ENCODE measurements around the gene LCLAT1. TPM values are rescaled to one million over a fixed set of nuclear protein-coding genes. Genes with fewer than 3 reads are reported as not detected.

The LCLAT1 gene
- total and polyA plus RNA-seq, 2 donors (not counting 1 experiment from before 2014, with no cell fraction given) = 5.1 to 21.9 TPM

- DNase-seq = no peak
- Histone ChIP-seq H3K79me2 (ENCODE audit: control insufficient read depth, insufficient read depth, low read length) (no peaks in the 10 kb centered on the region), H2AFZ (ENCODE audit: insufficient read depth, low read depth, low read length, poor library complexity, severe bottlenecking) (peak overlapping the region; percentile 10), H3K4me3 (ENCODE audit: control extremely low read depth in 1 of 5, extremely low read depth in 1 of 5, insufficient read depth in 1 of 5, low read depth in 2 of 5, low read length in 4 of 5) (no peak overlapping the region), H3K36me3 (replicated peaks in 1 of 2; ENCODE audit: control extremely low read depth in 1 of 2, control insufficient read depth in 1 of 2, extremely low read depth in 1 of 2, insufficient read depth in 2 of 2, low read length in 1 of 2) (no peaks in the 10 kb centered on the region), H3K4me1 (ENCODE audit: control insufficient read depth in 2 of 2, insufficient read depth in 2 of 2, low read length in 2 of 2) (peaks cover 1 to 2% of the 10 kb centered on the region in 2 donors), H4K20me1 (ENCODE audit: control insufficient read depth, insufficient read depth, low read length, poor library complexity, severe bottlenecking) (no peaks in the 10 kb centered on the region), H3K9me3 (ENCODE audit: control extremely low read depth in 1 of 3, control insufficient read depth in 2 of 3, insufficient read depth in 1 of 3, low read length in 2 of 3) (peaks cover 0 to 1% (median 0%) of the 10 kb centered on the region in 3 donors), H3K4me2 (replicated peaks; ENCODE audit: low read depth, low read length, poor library complexity, severe bottlenecking) (no peak overlapping the region), H3K27ac (ENCODE audit: low read length in 2 of 2) (no peak overlapping the region), H3K27me3 (replicated peaks in 1 of 4; ENCODE audit: control extremely low read depth in 1 of 4, control insufficient read depth in 3 of 4, insufficient read depth in 4 of 4, low read length in 3 of 4) (no peaks in the 10 kb centered on the region), H3K9ac (ENCODE audit: low read length) (no peak overlapping the region)
- TF ChIP-seq CTCF (IDR thresholded peaks at IDR 0.05) (no peak), EZH2 (IDR thresholded peaks at IDR 0.05; ENCODE audit: borderline replicate concordance, insufficient read depth, low read depth, low read length, poor library complexity, severe bottlenecking) (no peak)
- ATAC-seq (ENCODE audit: low read depth) = no peak
- peaks cover 12% of the 10 kb centered on the region for H3K4me1 Mint-ChIP-seq
- ChIA-PET POLR2A (no interaction called here), CTCF (interaction anchor here (1.2 kb wide), 1 partner anchor 18 kb away, joined by 5 read pairs; the partner anchor contains the start of gene LCLAT1)
- H3K27me3 Mint-ChIP-seq = no peaks in the 10 kb centered on the region
- intact Hi-C loops (cut with micrococcal nuclease) = no loop called here
- H3K4me3 Mint-ChIP-seq = no peak overlapping the region
- H3K27ac Mint-ChIP-seq = no peak overlapping the region
- no peaks in the 10 kb centered on the region for H3K9me3 Mint-ChIP-seq (ENCODE audit: insufficient read depth)
- WGBS (ENCODE audit: insufficient coverage) = no CpG with 5 or more reads among the region's 2 CpGs
These were observed 18.7 kb upstream of the LCLAT1 start for GRCh38 chr2:30428348-30428662.

GRCh38 chr2:30428827-30429461, 18.1 kb upstream of the LCLAT1 start:
- H2AFZ ChIP-seq (ENCODE audit: insufficient read depth, low read depth, low read length, poor library complexity, severe bottlenecking) = peak overlapping the region; percentile 10
- Mint-ChIP-seq H3K4me1 (peaks cover 12% of the 10 kb centered on the region), H3K4me3 (no peak overlapping the region), H3K27ac (no peak overlapping the region), H3K27me3 (no peaks in the 10 kb centered on the region), H3K9me3 (ENCODE audit: insufficient read depth) (no peaks in the 10 kb centered on the region)
- no peak overlapping the region for H3K4me3 ChIP-seq (ENCODE audit: control extremely low read depth in 1 of 5, extremely low read depth in 1 of 5, insufficient read depth in 1 of 5, low read depth in 2 of 5, low read length in 4 of 5)
- no peaks in the 10 kb centered on the region for H3K27me3 ChIP-seq (replicated peaks in 1 of 4; ENCODE audit: control extremely low read depth in 1 of 4, control insufficient read depth in 3 of 4, insufficient read depth in 4 of 4, low read length in 3 of 4)
- H3K79me2 ChIP-seq (ENCODE audit: control insufficient read depth, insufficient read depth, low read length) = no peaks in the 10 kb centered on the region
- no peaks in the 10 kb centered on the region for H3K36me3 ChIP-seq (replicated peaks in 1 of 2; ENCODE audit: control extremely low read depth in 1 of 2, control insufficient read depth in 1 of 2, extremely low read depth in 1 of 2, insufficient read depth in 2 of 2, low read length in 1 of 2)
- no peak for ATAC-seq (ENCODE audit: low read depth)
- ChIA-PET CTCF (interaction anchor here (1.2 kb wide), 1 partner anchor 18 kb away, joined by 5 read pairs; the partner anchor contains the start of gene LCLAT1), POLR2A (no interaction called here)
- WGBS (ENCODE audit: insufficient coverage) = no CpG with 5 or more reads among the region's 3 CpGs
- intact Hi-C loops (cut with micrococcal nuclease) = no loop called here
- H3K9ac ChIP-seq (ENCODE audit: low read length) = no peak overlapping the region
- H3K9me3 ChIP-seq (ENCODE audit: control extremely low read depth in 1 of 3, control insufficient read depth in 2 of 3, insufficient read depth in 1 of 3, low read length in 2 of 3) = peaks cover 0 to 1% (median 0%) of the 10 kb centered on the region in 3 donors
- DNase-seq = no peak
- TF ChIP-seq EZH2 (IDR thresholded peaks at IDR 0.05; ENCODE audit: borderline replicate concordance, insufficient read depth, low read depth, low read length, poor library complexity, severe bottlenecking) (no peak), CTCF (IDR thresholded peaks at IDR 0.05) (no peak)
- no peaks in the 10 kb centered on the region for H3K4me1 ChIP-seq (ENCODE audit: control insufficient read depth in 2 of 2, insufficient read depth in 2 of 2, low read length in 2 of 2)
- no peak overlapping the region for H3K4me2 ChIP-seq (replicated peaks; ENCODE audit: low read depth, low read length, poor library complexity, severe bottlenecking)
- H3K27ac ChIP-seq (ENCODE audit: low read length in 2 of 2) = no peak overlapping the region
- no peaks in the 10 kb centered on the region for H4K20me1 ChIP-seq (ENCODE audit: control insufficient read depth, insufficient read depth, low read length, poor library complexity, severe bottlenecking)

Measured in B cell (primary cell).